ENCODE measurements around the gene PDLIM5. TPM values are rescaled to one million over a fixed set of nuclear protein-coding genes. Genes with fewer than 3 reads are reported as not detected.

The PDLIM5 gene
- polyA plus RNA-seq, 1 donor (not counting 4 experiments of a cell fraction or from before 2014, with no cell fraction given), result 112 TPM

GRCh38 chr4:94410678-94411206 is 41.0 kb upstream of the PDLIM5 start:
- no peak overlapping the region for H3K27ac ChIP-seq (ENCODE audit: control insufficient read depth, insufficient read depth, low read length)
- H4K20me1 ChIP-seq (ENCODE audit: control insufficient read depth, extremely low read depth, insufficient read depth, low read length), result no peaks in the 10 kb centered on the region
- dilution Hi-C loops (cut with MboI; ENCODE audit: extremely low pct_ligation_motif_present, low sequenced_read_pairs), result no loop called here
- no peaks in the 10 kb centered on the region for H3K36me3 ChIP-seq (ENCODE audit: control insufficient read depth in 2 of 2, extremely low read depth in 1 of 2, insufficient read depth in 2 of 2, low read length in 2 of 2)
- no peak overlapping the region for H3K4me3 ChIP-seq (ENCODE audit: control insufficient read depth in 2 of 3, extremely low read depth in 1 of 3, insufficient read depth in 2 of 3, low read depth in 1 of 3, low read length in 3 of 3)
- H3K9me1 ChIP-seq (ENCODE audit: control insufficient read depth, extremely low read depth, insufficient read depth, low read length), result no peaks in the 10 kb centered on the region
- H2AFZ ChIP-seq (ENCODE audit: control insufficient read depth, low read length), result no peak overlapping the region
- H3K4me2 ChIP-seq (ENCODE audit: control insufficient read depth, extremely low read depth, insufficient read depth, low read depth, low read length), result no peak overlapping the region
- no peak overlapping the region for H3K9ac ChIP-seq (ENCODE audit: control insufficient read depth, extremely low read depth, insufficient read depth, low read length)
- TF ChIP-seq, protein P1, sequence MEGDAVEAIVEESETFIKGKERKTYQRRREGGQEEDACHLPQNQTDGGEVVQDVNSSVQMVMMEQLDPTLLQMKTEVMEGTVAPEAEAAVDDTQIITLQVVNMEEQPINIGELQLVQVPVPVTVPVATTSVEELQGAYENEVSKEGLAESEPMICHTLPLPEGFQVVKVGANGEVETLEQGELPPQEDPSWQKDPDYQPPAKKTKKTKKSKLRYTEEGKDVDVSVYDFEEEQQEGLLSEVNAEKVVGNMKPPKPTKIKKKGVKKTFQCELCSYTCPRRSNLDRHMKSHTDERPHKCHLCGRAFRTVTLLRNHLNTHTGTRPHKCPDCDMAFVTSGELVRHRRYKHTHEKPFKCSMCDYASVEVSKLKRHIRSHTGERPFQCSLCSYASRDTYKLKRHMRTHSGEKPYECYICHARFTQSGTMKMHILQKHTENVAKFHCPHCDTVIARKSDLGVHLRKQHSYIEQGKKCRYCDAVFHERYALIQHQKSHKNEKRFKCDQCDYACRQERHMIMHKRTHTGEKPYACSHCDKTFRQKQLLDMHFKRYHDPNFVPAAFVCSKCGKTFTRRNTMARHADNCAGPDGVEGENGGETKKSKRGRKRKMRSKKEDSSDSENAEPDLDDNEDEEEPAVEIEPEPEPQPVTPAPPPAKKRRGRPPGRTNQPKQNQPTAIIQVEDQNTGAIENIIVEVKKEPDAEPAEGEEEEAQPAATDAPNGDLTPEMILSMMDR (optimal IDR thresholded peaks at IDR 0.05 in 1 of 3, IDR thresholded peaks at IDR 0.05 in 1 of 3, conservative IDR thresholded peaks at IDR 0.05 in 1 of 3; ENCODE audit: extremely low read depth in 1 of 3, insufficient read depth in 2 of 3, low read length in 3 of 3), result no peak
- no peak for TF ChIP-seq EZH2 (IDR thresholded peaks at IDR 0.05; ENCODE audit: low read length)
- no peaks in the 10 kb centered on the region for H3K27me3 ChIP-seq (ENCODE audit: control insufficient read depth, extremely low read depth, insufficient read depth, low read length)
- no peaks in the 10 kb centered on the region for H3K79me2 ChIP-seq (ENCODE audit: control insufficient read depth, insufficient read depth, low read length)
- no peak for FAIRE-seq
- DNase-seq (ENCODE audit: low read depth, low spot score), result no peak
- H3K9me3 ChIP-seq (ENCODE audit: control insufficient read depth, low read depth, low read length), result no peaks in the 10 kb centered on the region
- H3K4me1 ChIP-seq (ENCODE audit: control insufficient read depth, extremely low read depth, insufficient read depth, low read length), result peaks cover 9% of the 10 kb centered on the region

- TF ChIP-seq, protein P1 (optimal IDR thresholded peaks at IDR 0.05 in 1 of 3, IDR thresholded peaks at IDR 0.05 in 1 of 3, conservative IDR thresholded peaks at IDR 0.05 in 1 of 3; ENCODE audit: extremely low read depth in 1 of 3, insufficient read depth in 2 of 3, low read length in 3 of 3), result no peak
- no peak for TF ChIP-seq EZH2 (IDR thresholded peaks at IDR 0.05; ENCODE audit: low read length)
- DNase-seq (ENCODE audit: low read depth, low spot score) (no peak), FAIRE-seq (no peak)
- H3K4me1 ChIP-seq (ENCODE audit: control insufficient read depth, extremely low read depth, insufficient read depth, low read length), result peaks cover 9% of the 10 kb centered on the region
- H3K9me3 ChIP-seq (ENCODE audit: control insufficient read depth, low read depth, low read length), result no peaks in the 10 kb centered on the region
- H3K36me3 ChIP-seq (ENCODE audit: control insufficient read depth in 2 of 2, extremely low read depth in 1 of 2, insufficient read depth in 2 of 2, low read length in 2 of 2), result no peaks in the 10 kb centered on the region
- H3K4me2 ChIP-seq (ENCODE audit: control insufficient read depth, extremely low read depth, insufficient read depth, low read depth, low read length), result no peak overlapping the region
- H2AFZ ChIP-seq (ENCODE audit: control insufficient read depth, low read length), result no peak overlapping the region
- H3K9ac ChIP-seq (ENCODE audit: control insufficient read depth, extremely low read depth, insufficient read depth, low read length), result no peak overlapping the region
- H3K27me3 ChIP-seq (ENCODE audit: control insufficient read depth, extremely low read depth, insufficient read depth, low read length), result no peaks in the 10 kb centered on the region
- no peak overlapping the region for H3K4me3 ChIP-seq (ENCODE audit: control insufficient read depth in 2 of 3, extremely low read depth in 1 of 3, insufficient read depth in 2 of 3, low read depth in 1 of 3, low read length in 3 of 3)
- dilution Hi-C loops (cut with MboI; ENCODE audit: extremely low pct_ligation_motif_present, low sequenced_read_pairs), result no loop called here
- no peak overlapping the region for H3K27ac ChIP-seq (ENCODE audit: control insufficient read depth, insufficient read depth, low read length)
- H3K9me1 ChIP-seq (ENCODE audit: control insufficient read depth, extremely low read depth, insufficient read depth, low read length), result no peaks in the 10 kb centered on the region
- no peaks in the 10 kb centered on the region for H3K79me2 ChIP-seq (ENCODE audit: control insufficient read depth, insufficient read depth, low read length)
- H4K20me1 ChIP-seq (ENCODE audit: control insufficient read depth, extremely low read depth, insufficient read depth, low read length), result no peaks in the 10 kb centered on the region
Measured at GRCh38 chr4:94411296-94411695, 40.4 kb upstream of the PDLIM5 start.
